H9 (cell line): ENCODE measurements around the gene SNRNP40. TPM values are rescaled to one million over a fixed set of nuclear protein-coding genes. Genes with fewer than 3 reads are reported as not detected.
A peak's percentile ranks its signal among the peaks of the same experiment; 100 is the strongest.

ENCODE experiments used
- DNase-seq: peaks from one replicate; pipeline ENCODE4 v3.0.0-alpha.2; 2017
- H2AFZ ChIP-seq: one replicate; pipeline ENCODE4 v1.6.1; 2013; ENCODE audit warnings: mild to moderate bottlenecking, low read length, control low read depth, moderate library complexity
- H2AK5ac ChIP-seq: 2 replicates; pipeline ENCODE4 v1.6.1; 2013; ENCODE audit warnings: low read length, control low read depth, mixed read lengths; ENCODE audit not compliant: insufficient read length
- H2BK120ac ChIP-seq: one replicate; pipeline ENCODE4 v1.6.1; 2013; ENCODE audit warnings: low read depth, mild to moderate bottlenecking, low read length, control low read depth, inconsistent platforms; ENCODE audit not compliant: poor library complexity, severe bottlenecking
- H2BK12ac ChIP-seq: 2 replicates; pipeline ENCODE4 v1.6.1; 2013; ENCODE audit warnings: low read length, control low read depth, mixed read lengths, low read depth; ENCODE audit not compliant: insufficient read length
- H2BK15ac ChIP-seq: 2 replicates; pipeline ENCODE4 v1.6.1; 2013; ENCODE audit warnings: low read depth, low read length, control low read depth
- H2BK20ac ChIP-seq: one replicate; pipeline ENCODE4 v1.6.1; 2013; ENCODE audit warnings: low read depth, mild to moderate bottlenecking, low read length, control low read depth, inconsistent platforms; ENCODE audit not compliant: poor library complexity, severe bottlenecking
- H2BK5ac ChIP-seq: 2 replicates; pipeline ENCODE4 v1.6.1; 2013; ENCODE audit warnings: low read length, control low read depth, mixed read lengths; ENCODE audit not compliant: insufficient read length
- H3K14ac ChIP-seq: 2 replicates; pipeline ENCODE4 v1.6.1; 2013; ENCODE audit warnings: low read length, control low read depth; ENCODE audit not compliant: insufficient read depth
- H3K18ac ChIP-seq: 2 replicates; pipeline ENCODE4 v1.6.1; 2013; ENCODE audit warnings: low read depth, mild to moderate bottlenecking, mixed read lengths, low read length, control low read depth; ENCODE audit not compliant: insufficient read length
- H3K23ac ChIP-seq: 2 replicates; pipeline ENCODE4 v1.6.1; 2013; ENCODE audit warnings: low read length, control low read depth, mixed read lengths, low read depth; ENCODE audit not compliant: insufficient read length
- H3K23me2 ChIP-seq: 2 replicates; pipeline ENCODE4 v1.6.1; 2013; ENCODE audit warnings: low read depth, mild to moderate bottlenecking, mixed read lengths, low read length, control low read depth; ENCODE audit not compliant: insufficient read length, poor library complexity, severe bottlenecking
- H3K27ac ChIP-seq: 2 replicates; pipeline ENCODE4 v1.5.1; 2013; ENCODE audit warnings: low read length, control low read depth, mixed read lengths, low read depth; ENCODE audit not compliant: insufficient read length
- H3K27me3 ChIP-seq: 2 replicates; pipeline ENCODE4 v1.6.1; 2013; ENCODE audit warnings: low read length, control low read depth, inconsistent platforms; ENCODE audit not compliant: insufficient read depth
- H3K4ac ChIP-seq: 2 replicates; pipeline ENCODE4 v1.6.1; 2013; ENCODE audit warnings: low read depth, mild to moderate bottlenecking, control low read depth, inconsistent platforms, low read length, moderate library complexity
- H3K4me1 ChIP-seq: 2 replicates; pipeline ENCODE4 v1.6.1; 2013; ENCODE audit warnings: low read length, control low read depth, inconsistent platforms; ENCODE audit not compliant: insufficient read depth
- H3K4me2 ChIP-seq: 2 replicates; pipeline ENCODE4 v1.6.1; 2013; ENCODE audit warnings: low read length, control low read depth, mixed read lengths; ENCODE audit not compliant: insufficient read length, insufficient read depth
- H3K56ac ChIP-seq: 2 replicates; pipeline ENCODE4 v1.6.1; 2013; ENCODE audit warnings: low read depth, mild to moderate bottlenecking, mixed read lengths, low read length, control low read depth; ENCODE audit not compliant: insufficient read length
- H3K79me1 ChIP-seq: 2 replicates; pipeline ENCODE4 v1.6.1; 2013; ENCODE audit warnings: low read depth, mild to moderate bottlenecking, moderate library complexity, low read length, control low read depth, inconsistent platforms; ENCODE audit not compliant: insufficient read depth, poor library complexity, severe bottlenecking
- H3K79me2 ChIP-seq: 2 replicates; pipeline ENCODE4 v1.6.1; 2013; ENCODE audit warnings: low read length, control low read depth, inconsistent platforms; ENCODE audit not compliant: insufficient read depth
- H3K9ac ChIP-seq: 2 replicates; pipeline ENCODE4 v1.6.1; 2013; ENCODE audit warnings: low read length, control low read depth, mixed read lengths; ENCODE audit not compliant: insufficient read length; ENCODE audit errors: extremely low read depth
- H3K9me3 ChIP-seq: one replicate; pipeline ENCODE4 v1.6.1; 2013; ENCODE audit warnings: low read depth, low read length, inconsistent platforms; ENCODE audit not compliant: control insufficient read depth
- H3T11ph ChIP-seq: one replicate; pipeline ENCODE4 v1.6.1; 2013; ENCODE audit warnings: mild to moderate bottlenecking, low read length, control low read depth, inconsistent platforms
- H4K20me1 ChIP-seq: one replicate; pipeline ENCODE4 v1.6.1; 2013; ENCODE audit not compliant: control insufficient read depth, insufficient read length, insufficient read depth
- H4K5ac ChIP-seq: 2 replicates; pipeline ENCODE4 v1.6.1; 2013; ENCODE audit warnings: low read depth, mild to moderate bottlenecking, mixed read lengths, low read length, control low read depth; ENCODE audit not compliant: insufficient read length
- H4K8ac ChIP-seq: replicated peaks from 2 replicates; pipeline ENCODE4 v1.6.1; 2013; ENCODE audit warnings: low read length, control low read depth, mixed read lengths, low read depth; ENCODE audit not compliant: insufficient read length
- H4K91ac ChIP-seq: 2 replicates; pipeline ENCODE4 v1.6.1; 2013; ENCODE audit warnings: low read depth, mild to moderate bottlenecking, moderate library complexity, mixed read lengths, low read length, control low read depth; ENCODE audit not compliant: insufficient read length
- H3K27ac Mint-ChIP-seq, 3 experiments: 2 replicates in 2 of 3; 3 replicates in 1 of 3; pipeline ENCODE4 v1.8.0; 2020 to 2021; ENCODE audit warnings: mixed read lengths in 3 of 3, mild to moderate bottlenecking in 1 of 3, moderate library complexity in 1 of 3
- H3K27me3 Mint-ChIP-seq: 2 replicates; pipeline ENCODE4 v1.8.0; 2021; ENCODE audit warnings: low read depth, mild to moderate bottlenecking, moderate library complexity, mixed read lengths
- H3K36me3 Mint-ChIP-seq, 3 experiments: 2 replicates in 2 of 3; 3 replicates in 1 of 3; pipeline ENCODE4 v1.8.0; 2020 to 2021; ENCODE audit warnings: low read depth in 3 of 3, mixed read lengths in 3 of 3; ENCODE audit not compliant: insufficient read depth in 1 of 3
- H3K4me1 Mint-ChIP-seq, 2 experiments: 2 replicates each; pipeline ENCODE4 v1.8.0; 2020; ENCODE audit warnings: mixed read lengths in 2 of 2
- H3K4me3 Mint-ChIP-seq, 2 experiments: 2 replicates in 1 of 2; 3 replicates in 1 of 2; pipeline ENCODE4 v1.8.0; 2020 to 2021; ENCODE audit warnings: mild to moderate bottlenecking in 2 of 2, mixed read lengths in 2 of 2, moderate library complexity in 1 of 2
- H3K9me3 Mint-ChIP-seq, 2 experiments: 2 replicates in 1 of 2; 3 replicates in 1 of 2; pipeline ENCODE4 v1.8.0; 2020; ENCODE audit warnings: mild to moderate bottlenecking in 2 of 2, mixed read lengths in 2 of 2, moderate library complexity in 1 of 2
- CTCF ChIP-seq: fragments of 200-600 bp; sonication (generic); conservative IDR thresholded peaks from 3 replicates; pipeline ENCODE4 v1.8.0; 2021; ENCODE audit warnings: antibody characterized with exemption, mild to moderate bottlenecking
- WGBS: extraction: QIAGEN DNeasy Blood & Tissue Kit; methylation state at CpG from one replicate; pipeline ENCODE4 v1.1.7; 2013; ENCODE audit warnings: missing lambda C conversion rate, low lambda C conversion rate, mixed read lengths; ENCODE audit not compliant: insufficient read length; ENCODE audit errors: extremely low coverage; 5-methylcytosine and 5-hydroxymethylcytosine counted together
- long read RNA-seq: library from polyadenylated mRNA; unstranded; transcript quantifications from one replicate; pipeline ENCODE4 v2.0.0, GENCODE V29; 2020
- total RNA-seq: library from RNA; stranded (reverse); gene quantifications from 2 replicates; pipeline ENCODE4 v1.2.1, GENCODE V29; 2021

Gene SNRNP40
- 121 and 132 TPM in 2 replicates for total RNA-seq
- long read RNA-seq, transcript SNRNP40-201 (10 exons, 1,597 nt): major isoform, 1,156 of 1,192 reads
- long read RNA-seq, partial matches to known transcripts: 10 of 1,192 reads
- long read RNA-seq, other reads (novel, unspliced or antisense): 22 of 1,192 reads

GRCh38 chr1:31296486-31297276 lies at the start of gene SNRNP40, which contains the start of gene ZCCHC17:
Gene SNRNP40 (minus strand): TSS chr1:31296788. CDS start chr1:31296751, 37 bp downstream.
Gene ZCCHC17 (plus strand): TSS chr1:31297032. CDS start chr1:31310099, 13,067 bp downstream.
- H3K79me1 ChIP-seq: peaks cover 4% of the 10 kb centered on the region

More at GRCh38 chr1:31296486-31297276, at the start of gene SNRNP40, which contains the start of gene ZCCHC17:
- 0 out of 3 replicates have a peak, but pooled peaks have one; percentile 15 for TF ChIP-seq CTCF
- no CpG with 5 or more reads among the region's 53 CpGs for WGBS
- Mint-ChIP-seq H3K27me3 (peaks cover 1% of the 10 kb centered on the region; the same call in 1 of the 2 replicates), H3K4me3 (no peak within 1 kb of the TSS), H3K27ac (peak within 1 kb of the TSS in 2 of 3 experiments; percentile 48 to 59; a peak in 4 of 7 replicates), H3K9me3 (no peaks in the 10 kb centered on the region; a peak in 1 of 5 replicates), H3K36me3 (peaks cover 23 to 38% (median 36%) of the 10 kb centered on the region in 3 experiments; a peak in 6 of 7 replicates), H3K4me1 (peaks cover 8 to 13% of the 10 kb centered on the region in 2 experiments)
- H2AFZ ChIP-seq: no peak within 1 kb of the TSS
- peak; percentile 98 for DNase-seq
- no peak within 1 kb of the TSS for H3K56ac ChIP-seq
- H3K23me2 ChIP-seq: no peaks in the 10 kb centered on the region
- no peak within 1 kb of the TSS for H3K4ac ChIP-seq
- no peak within 1 kb of the TSS for H2BK20ac ChIP-seq
- no peak within 1 kb of the TSS for H2BK120ac ChIP-seq
- no peak within 1 kb of the TSS for H2BK12ac ChIP-seq
- no peak within 1 kb of the TSS for H2BK5ac ChIP-seq
- peak within 1 kb of the TSS; percentile 96 for H3K9ac ChIP-seq
- H4K20me1 ChIP-seq: no peaks in the 10 kb centered on the region
- no peak within 1 kb of the TSS for H2AK5ac ChIP-seq
- no peak within 1 kb of the TSS for H4K8ac ChIP-seq
- no peak within 1 kb of the TSS for H3K27ac ChIP-seq
- H3K4me2 ChIP-seq: peak within 1 kb of the TSS; percentile 95
- no peaks in the 10 kb centered on the region for H3K27me3 ChIP-seq
- H3K4me1 ChIP-seq: peaks cover 2% of the 10 kb centered on the region
- no peak within 1 kb of the TSS for H3K23ac ChIP-seq
- peaks cover 31% of the 10 kb centered on the region; the same call in 1 of the 2 replicates for H3K79me2 ChIP-seq
- peak within 1 kb of the TSS; percentile 93 for H3K14ac ChIP-seq
- H2BK15ac ChIP-seq: no peak within 1 kb of the TSS
- no peak within 1 kb of the TSS for H4K5ac ChIP-seq
- peak within 1 kb of the TSS; percentile 86 for H3K18ac ChIP-seq
- no peak within 1 kb of the TSS for H3T11ph ChIP-seq
- no peak within 1 kb of the TSS for H4K91ac ChIP-seq
- H3K9me3 ChIP-seq: no peaks in the 10 kb centered on the region
